GM12878 (cell line): ENCODE results near the gene NUDCD3.

Experiments used
- POLR2A ChIP-seq: IDR thresholded peaks from 2 replicates; pipeline ENCODE4 v1.6.1; 2011; ENCODE audit warnings: low read depth, mild to moderate bottlenecking, low read length
- TARDBP ChIP-seq: IDR thresholded peaks from 2 replicates; pipeline ENCODE4 v1.6.1; 2016; ENCODE audit warnings: borderline replicate concordance
- TF ChIP-seq, protein P1 (sequence below): IDR thresholded peaks from 2 replicates; pipeline ENCODE4 v1.6.1; 2011; ENCODE audit warnings: low read depth, low read length, improper control_type of control experiment, borderline replicate concordance
- TF ChIP-seq, protein P2 (sequence below), 3 experiments: IDR thresholded peaks in 2 of 3; conservative IDR thresholded peaks in 1 of 3; 2 replicates each; pipeline ENCODE4 v1.5.1; 2011; ENCODE audit warnings: low read depth in 3 of 3, low read length in 3 of 3, mild to moderate bottlenecking in 3 of 3, control low read depth in 2 of 3, moderate library complexity in 2 of 3, inconsistent platforms in 1 of 3, mixed read lengths in 1 of 3; ENCODE audit not compliant: control insufficient read depth in 2 of 3, insufficient read depth in 1 of 3; ENCODE audit errors: extremely low read depth in 1 of 3
- TF ChIP-seq, protein P3 (sequence below): fragments of 450-650 bp; IDR thresholded peaks from 2 replicates; pipeline ENCODE4 v1.6.1; 2016; ENCODE audit warnings: mild to moderate bottlenecking

DNA sequence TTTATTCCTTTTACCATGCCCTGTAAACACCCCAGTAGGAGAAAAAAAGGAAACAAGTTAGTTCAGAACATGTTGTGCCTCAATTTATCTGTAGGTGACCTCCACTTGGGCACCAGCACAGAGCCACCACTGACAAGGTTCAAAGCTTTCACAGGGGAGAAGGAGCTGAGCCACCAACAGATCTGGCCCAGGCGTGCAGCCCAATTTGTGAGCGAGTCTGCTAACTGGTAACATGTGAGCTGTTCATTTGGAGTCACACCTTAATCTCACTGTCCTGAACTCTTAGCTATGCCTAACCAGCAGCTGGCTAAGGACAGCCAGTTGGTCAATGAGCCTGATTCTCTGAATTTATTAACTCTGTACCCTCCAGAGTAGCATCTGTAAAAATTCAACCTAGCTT lies 86.7 kb downstream of the NUDCD3 start:
- TF ChIP-seq POLR2A: no peak
- TF ChIP-seq, protein P1, sequence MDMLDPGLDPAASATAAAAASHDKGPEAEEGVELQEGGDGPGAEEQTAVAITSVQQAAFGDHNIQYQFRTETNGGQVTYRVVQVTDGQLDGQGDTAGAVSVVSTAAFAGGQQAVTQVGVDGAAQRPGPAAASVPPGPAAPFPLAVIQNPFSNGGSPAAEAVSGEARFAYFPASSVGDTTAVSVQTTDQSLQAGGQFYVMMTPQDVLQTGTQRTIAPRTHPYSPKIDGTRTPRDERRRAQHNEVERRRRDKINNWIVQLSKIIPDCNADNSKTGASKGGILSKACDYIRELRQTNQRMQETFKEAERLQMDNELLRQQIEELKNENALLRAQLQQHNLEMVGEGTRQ: no peak
- no peak for TF ChIP-seq TARDBP
- TF ChIP-seq, protein P2, sequence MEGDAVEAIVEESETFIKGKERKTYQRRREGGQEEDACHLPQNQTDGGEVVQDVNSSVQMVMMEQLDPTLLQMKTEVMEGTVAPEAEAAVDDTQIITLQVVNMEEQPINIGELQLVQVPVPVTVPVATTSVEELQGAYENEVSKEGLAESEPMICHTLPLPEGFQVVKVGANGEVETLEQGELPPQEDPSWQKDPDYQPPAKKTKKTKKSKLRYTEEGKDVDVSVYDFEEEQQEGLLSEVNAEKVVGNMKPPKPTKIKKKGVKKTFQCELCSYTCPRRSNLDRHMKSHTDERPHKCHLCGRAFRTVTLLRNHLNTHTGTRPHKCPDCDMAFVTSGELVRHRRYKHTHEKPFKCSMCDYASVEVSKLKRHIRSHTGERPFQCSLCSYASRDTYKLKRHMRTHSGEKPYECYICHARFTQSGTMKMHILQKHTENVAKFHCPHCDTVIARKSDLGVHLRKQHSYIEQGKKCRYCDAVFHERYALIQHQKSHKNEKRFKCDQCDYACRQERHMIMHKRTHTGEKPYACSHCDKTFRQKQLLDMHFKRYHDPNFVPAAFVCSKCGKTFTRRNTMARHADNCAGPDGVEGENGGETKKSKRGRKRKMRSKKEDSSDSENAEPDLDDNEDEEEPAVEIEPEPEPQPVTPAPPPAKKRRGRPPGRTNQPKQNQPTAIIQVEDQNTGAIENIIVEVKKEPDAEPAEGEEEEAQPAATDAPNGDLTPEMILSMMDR (IDR thresholded peaks at IDR 0.05 in 2 of 3, conservative IDR thresholded peaks at IDR 0.05 in 1 of 3; ENCODE audit: control insufficient read depth in 2 of 3, extremely low read depth in 1 of 3, insufficient read depth in 1 of 3, low read depth in 3 of 3, low read length in 3 of 3): no peak
- TF ChIP-seq, protein P3, sequence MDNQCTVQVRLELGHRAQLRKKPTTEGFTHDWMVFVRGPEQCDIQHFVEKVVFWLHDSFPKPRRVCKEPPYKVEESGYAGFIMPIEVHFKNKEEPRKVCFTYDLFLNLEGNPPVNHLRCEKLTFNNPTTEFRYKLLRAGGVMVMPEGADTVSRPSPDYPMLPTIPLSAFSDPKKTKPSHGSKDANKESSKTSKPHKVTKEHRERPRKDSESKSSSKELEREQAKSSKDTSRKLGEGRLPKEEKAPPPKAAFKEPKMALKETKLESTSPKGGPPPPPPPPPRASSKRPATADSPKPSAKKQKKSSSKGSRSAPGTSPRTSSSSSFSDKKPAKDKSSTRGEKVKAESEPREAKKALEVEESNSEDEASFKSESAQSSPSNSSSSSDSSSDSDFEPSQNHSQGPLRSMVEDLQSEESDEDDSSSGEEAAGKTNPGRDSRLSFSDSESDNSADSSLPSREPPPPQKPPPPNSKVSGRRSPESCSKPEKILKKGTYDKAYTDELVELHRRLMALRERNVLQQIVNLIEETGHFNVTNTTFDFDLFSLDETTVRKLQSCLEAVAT: no peak
